ENCODE measurements around the gene STAT5B.
"Not testable (repeated sequence)": the region's sequence is repeated elsewhere in the genome, so short reads cannot be mapped to it uniquely, and the experiment has no call there.

The STAT5B gene

GRCh38 chr17:42276359-42276608 is at the start of gene STAT5B:
TSS of gene STAT5B (minus strand) at chr17:42276391. CDS start at chr17:42232127, 44,264 bp downstream.
- DNase-seq: peak; percentile 55

DNA sequence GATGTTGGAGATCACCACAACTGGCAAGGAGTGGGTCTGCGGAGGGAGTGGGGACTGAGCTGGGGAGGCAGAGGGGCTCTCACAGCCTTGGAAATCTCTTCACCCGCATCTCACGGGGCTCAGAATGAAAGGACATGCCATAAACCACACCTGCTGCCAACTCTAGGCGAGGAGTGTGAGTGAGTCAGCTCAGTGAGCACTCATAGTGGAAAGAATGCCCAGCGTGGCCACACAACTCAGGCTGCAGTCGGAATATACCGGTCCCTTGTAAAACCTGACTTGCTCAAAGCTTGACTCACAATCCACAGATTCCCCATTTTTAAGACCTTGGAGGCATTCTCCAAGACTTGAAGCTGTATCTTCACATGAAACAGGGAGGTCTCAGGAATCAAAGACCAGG is 48.8 kb upstream of the STAT5B start:
- DNase-seq: no peak

- no peak for DNase-seq
Observed at GRCh38 chr17:42323268-42323773, 47.1 kb upstream of the STAT5B start.

DNA sequence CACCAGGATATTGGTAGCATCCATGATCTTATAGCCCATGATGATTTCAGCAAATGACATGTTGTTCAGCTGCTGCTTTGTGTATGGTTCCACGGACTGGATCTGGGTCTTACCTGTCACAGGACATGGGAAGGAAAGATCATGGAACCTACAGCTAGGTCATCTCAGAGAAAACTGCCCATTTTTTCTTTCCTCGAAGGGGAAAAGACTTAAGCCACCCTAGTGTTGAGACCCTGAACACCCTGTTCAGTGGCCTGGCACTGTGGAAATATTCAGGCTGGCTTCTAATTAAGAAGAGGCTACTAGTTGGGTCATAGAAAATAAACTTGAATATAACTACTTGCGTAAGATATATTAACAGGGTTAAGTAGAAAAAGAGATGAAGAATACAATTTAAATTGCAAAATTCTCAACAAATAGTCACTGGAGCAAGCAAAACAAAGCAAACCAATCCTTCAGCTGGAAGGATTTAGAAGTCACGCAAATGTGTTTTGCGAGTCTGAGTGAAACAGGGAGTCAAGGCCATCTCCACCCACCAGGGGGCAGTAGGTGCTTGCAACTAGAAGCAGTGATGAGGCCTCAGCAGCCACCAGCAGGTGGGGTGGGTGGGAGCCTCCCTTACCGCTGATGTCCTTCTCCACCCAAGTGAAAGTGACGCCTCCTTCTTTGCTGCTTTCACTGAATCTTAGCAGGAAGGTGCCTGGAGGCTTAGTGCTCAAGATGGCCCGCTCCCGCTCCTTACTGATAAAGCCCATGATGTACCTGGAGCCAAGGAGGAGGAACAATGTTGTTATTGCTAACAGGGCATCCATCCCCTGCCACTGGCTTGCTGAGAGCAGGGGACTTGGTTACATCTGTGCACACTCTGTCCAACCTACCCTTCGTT is 46.4 kb upstream of the STAT5B start:
- DNase-seq: peak; percentile 94

GRCh38 chr17:42321555-42321954 is 45.4 kb upstream of the STAT5B start:
- no peak for DNase-seq

GRCh38 chr17:42317967-42318366 is 41.8 kb upstream of the STAT5B start:
- DNase-seq: not testable (repeated sequence)

DNA sequence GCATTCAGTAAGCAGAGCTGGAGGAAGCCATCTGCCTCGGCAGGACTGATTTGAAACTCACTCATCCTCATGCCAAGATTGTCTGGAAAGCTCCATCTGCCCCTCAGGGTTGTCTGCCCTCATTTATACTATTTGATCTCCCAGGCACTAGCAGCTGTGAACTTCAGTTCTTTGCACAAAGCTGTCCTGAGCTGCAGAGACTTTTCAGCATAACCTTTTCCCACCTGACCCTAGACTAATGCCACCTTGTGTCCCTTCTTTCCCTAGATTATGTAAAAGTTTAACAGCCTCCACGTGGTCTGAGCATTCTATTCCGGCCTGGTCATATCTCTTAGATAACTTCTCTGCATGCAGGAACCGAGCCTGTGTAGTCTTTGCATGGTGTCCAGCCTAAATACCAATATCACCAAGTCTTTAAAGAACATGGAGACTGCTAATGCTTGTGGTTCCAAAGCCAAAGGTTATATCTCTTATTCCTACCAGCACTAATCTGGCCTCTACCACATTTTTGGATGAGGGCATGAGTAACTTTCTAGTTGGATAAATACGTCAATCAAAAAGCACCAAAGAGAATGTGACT is 41.2 kb upstream of the STAT5B start:
- DNase-seq: no peak

DNA sequence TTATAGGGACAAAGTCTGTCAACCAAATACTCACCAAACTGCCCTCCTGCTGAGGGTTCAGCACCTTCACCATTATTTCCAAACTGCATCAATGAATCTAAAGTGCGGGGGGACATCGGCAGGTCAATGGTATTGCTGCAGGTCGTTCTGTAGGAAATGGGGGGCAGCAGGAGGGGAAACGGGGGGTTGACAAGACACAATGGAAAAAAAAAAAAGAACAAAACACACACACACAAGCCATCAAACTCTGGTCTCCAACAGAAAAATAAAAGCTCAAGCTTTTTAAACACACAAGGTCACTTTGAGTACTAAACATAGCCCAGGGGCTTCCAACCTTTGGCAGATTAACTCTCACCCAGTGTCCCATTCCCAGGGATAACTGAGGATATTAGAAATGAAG is 40.6 kb upstream of the STAT5B start:
- DNase-seq: no peak

GRCh38 chr17:42315402-42316156 is 39.4 kb upstream of the STAT5B start:
- no peak for DNase-seq

DNA sequence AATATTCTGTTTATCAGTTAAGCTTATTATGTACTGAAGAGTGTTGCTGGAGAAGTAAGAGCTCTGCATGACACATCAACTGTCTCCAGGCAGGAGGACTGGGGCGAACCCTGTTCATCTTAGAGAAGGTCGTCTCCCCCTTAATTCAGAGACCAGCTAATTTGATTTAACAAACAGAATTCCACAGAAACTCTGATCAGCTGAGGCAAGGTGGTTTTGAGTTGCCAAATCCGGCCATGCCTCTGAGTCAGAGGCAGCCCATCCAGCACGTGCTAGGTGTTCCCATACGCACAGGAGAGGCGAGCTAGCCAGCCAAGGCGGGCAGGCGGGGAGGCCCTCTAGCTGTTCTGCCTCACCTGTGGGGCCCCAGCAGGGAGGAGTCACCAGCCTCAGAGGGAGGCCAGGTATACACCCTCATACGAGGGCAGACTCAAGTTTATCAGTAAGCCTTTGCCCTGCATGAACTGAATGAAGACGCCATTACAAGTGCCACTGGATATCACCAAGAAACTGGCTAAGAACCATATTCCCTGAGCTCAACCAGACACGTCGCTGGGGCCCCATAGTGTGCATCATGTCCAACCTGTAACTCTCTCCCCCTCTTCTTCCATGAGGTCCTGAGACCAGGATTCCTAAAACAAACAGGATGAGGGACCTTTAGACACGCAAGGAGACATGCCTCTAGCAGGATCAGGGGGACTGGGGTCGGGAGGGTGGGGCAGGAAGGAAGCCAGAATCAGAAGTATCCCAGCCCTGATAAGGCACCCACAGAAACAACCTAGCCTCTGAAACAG is 37.8 kb upstream of the STAT5B start:
- DNase-seq: no peak

GRCh38 chr17:42313389-42313772 is 37.2 kb upstream of the STAT5B start:
- DNase-seq: no peak

- peak; percentile 64 for DNase-seq
Observed at GRCh38 chr17:42312285-42313130, 36.3 kb upstream of the STAT5B start.

DNA sequence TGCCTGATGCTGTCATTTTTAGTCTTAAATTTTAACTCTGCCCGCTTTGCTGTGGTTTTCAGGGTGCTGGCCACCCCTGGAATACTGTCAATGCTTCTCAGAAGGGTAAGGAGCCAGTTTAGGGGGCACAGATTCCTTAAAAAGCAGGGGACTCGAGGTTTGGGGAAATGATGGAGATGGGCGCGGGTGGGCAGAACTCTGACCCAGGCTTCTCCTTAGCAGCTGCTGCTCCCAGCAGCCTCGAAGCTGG is 35.8 kb upstream of the STAT5B start:
- DNase-seq: no peak

DNA sequence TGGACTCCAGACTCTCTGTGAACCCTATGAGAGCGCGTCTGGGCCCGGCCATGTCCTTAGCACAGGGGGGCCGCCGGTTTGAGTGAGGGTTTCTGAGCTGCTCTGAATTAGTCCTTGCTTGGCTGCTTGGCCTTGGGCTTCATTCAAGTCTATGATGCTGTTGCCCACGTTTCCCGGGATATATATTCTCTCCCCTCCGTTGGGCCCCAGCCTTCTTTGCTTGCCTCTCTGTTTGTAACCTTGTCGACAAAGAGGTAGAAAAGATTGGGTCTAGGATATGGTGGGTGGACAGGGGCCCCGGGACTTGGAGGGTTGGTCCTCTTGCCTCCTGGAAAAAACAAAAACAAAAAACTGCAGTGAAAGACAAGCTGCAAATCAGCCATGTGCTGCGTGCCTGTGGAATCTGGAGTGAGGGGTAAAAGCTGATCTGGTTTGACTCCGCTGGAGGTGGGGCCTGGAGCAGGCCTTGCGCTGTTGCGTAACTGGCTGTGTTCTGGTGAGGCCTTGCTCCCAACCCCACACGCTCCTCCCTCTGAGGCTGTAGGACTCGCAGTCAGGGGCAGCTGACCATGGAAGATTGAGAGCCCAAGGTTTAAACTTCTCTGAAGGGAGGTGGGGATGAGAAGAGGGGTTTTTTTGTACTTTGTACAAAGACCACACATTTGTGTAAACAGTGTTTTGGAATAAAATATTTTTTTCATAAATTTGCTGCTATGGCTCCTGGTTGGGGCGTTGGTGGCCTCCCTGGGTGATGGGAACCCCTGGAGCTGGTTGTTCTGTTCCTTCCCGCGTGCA is 35.2 kb upstream of the STAT5B start:
- DNase-seq: no peak

DNA sequence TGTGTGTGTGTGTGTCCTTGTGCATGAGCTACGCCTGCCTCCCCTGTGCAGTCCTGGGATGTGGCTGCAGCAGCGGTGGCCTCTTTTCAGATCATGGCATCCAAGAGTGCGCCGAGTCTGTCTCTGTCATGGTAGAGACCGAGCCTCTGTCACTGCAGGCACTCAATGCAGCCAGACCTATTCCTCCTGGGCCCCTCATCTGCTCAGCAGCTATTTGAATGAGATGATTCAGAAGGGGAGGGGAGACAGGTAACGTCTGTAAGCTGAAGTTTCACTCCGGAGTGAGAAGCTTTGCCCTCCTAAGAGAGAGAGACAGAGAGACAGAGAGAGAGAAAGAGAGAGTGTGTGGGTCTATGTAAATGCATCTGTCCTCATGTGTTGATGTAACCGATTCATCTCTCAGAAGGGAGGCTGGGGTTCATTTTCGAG is 34.6 kb upstream of the STAT5B start:
- no peak for DNase-seq

DNA sequence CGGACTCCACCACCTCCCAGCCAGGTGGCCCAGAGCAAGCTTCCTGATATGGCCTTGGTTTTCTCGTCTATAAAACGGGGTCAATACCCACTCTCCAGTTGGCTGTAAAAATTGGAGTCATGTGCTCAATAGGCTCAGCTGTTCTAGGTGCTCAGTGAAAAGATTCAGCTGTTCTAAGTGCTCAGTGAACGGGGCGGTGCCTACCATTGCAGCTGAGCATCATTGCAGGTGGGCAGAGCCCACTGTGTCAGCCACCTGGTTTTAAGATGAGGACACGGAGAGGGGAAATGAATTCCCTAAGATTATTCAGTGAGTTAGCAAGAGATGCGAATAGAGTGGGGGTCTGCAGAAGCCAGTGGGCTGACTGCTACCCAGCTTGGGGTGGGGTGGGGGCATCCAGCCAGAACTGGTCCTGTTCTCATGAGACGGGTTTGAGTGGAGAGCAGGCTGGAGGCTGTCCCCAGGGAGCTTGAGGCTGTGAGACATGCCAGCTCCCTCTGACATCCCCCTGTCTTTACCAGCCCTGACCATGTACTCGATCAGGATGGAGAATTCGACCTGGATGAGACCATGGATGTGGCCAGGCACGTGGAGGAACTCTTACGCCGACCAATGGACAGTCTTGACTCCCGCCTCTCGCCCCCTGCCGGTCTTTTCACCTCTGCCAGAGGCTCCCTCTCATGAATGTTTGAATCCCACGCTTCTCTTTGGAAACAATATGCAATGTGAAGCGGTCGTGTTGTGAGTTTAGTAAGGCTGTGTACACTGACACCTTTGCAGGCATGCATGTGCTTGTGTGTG is 34.0 kb upstream of the STAT5B start:
- DNase-seq: no peak

DNA sequence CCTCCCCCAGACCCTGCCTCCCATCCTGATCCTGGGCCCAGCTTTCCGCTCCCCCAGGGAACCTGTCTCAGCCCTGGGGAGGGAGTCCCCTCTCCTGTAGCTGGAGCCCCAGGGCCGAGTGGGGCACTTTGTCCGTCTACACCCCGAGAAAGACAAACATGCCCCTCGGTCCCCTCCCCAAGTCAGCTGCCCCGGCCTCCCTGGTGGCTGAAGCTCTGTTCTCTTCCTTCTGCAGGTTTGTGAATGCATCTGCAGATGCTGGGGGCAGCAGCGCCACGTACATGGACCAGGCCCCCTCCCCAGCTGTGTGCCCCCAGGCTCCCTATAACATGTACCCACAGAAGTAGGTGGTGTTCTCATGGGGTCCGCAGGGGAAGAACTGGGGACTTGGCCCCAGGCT is 33.0 kb upstream of the STAT5B start:
- DNase-seq: no peak

DNA sequence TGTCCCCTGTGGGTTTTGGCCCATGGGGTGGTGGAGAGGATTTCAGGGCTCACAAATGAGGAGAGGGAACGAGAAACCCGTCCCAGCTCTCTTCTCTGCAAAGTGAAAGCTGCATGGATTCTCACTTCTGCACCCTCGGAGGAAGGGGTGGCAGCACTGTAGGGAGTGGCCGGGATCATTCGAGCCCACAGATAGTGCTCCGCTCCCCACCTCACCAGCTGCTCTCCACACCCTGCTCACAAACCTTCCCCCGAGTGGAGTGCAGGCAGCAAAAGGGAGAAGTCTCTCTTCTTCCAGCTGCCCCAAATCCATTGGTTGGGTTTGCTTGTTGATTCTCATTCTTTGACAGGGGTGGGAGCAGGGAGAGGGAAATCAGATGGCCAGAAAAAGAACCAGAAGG is 32.3 kb upstream of the STAT5B start:
- DNase-seq: no peak

DNA sequence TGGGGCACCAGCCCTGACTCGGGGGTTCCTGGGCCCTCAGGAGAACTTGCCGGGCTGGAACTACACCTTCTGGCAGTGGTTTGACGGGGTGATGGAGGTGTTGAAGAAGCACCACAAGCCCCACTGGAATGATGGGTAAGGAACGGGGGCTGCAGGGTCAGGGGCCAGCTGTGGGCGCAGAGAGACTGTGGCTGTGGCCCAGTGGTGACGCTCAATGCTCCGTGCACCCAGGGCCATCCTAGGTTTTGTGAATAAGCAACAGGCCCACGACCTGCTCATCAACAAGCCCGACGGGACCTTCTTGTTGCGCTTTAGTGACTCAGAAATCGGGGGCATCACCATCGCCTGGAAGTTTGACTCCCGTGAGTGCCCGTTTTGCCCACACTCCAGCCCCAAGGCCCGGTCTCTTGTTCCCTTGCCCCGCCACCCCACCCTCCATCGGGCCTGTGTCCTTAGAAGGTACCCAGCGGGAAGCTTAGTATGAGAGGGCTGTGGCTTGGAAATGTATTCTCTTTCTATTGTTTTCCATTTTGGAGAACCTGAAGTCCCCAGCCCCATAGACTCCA is 31.3 kb upstream of the STAT5B start:
- DNase-seq: no peak

- no peak for DNase-seq
Observed at GRCh38 chr17:42306385-42306667, 30.1 kb upstream of the STAT5B start.

Data from activated T-cell treated with anti-CD3 and anti-CD28 coated beads for 4 hours (primary cell).